HepG2 (cell line): ENCODE measurements around the gene SUPT4H1. TPM values are rescaled to one million over a fixed set of nuclear protein-coding genes. Genes with fewer than 3 reads are reported as not detected.

ENCODE experiments used
- ATAC-seq: fragments of 200-7000 bp; cut with Tn5 transposase; 3 replicates; pipeline ENCODE4 v1.9.1; 2020; ENCODE audit warnings: mild to moderate bottlenecking, moderate library complexity
- BruUV-seq: library from RNA; stranded (reverse); fragments of 400-500 nt; replicated peaks from 2 replicates; lab custom pipeline; 2021; lab: Mats Ljungman, UMichigan
- CTCF ChIA-PET: fragments of 300-600 bp; formaldehyde crosslinking; extraction: SDS; loops from one replicate; lab custom pipeline; 2021; ENCODE audit warnings: low total read pairs, inconsistent platforms, low intra/inter-chr PET ratio; lab: Yijun Ruan, JAX
- POLR2A ChIA-PET: fragments of 350-600 bp; sonication (Branson Sonifier 250); formaldehyde crosslinking; loops from one replicate; lab custom pipeline; 2020; ENCODE audit warnings: antibody characterized with exemption, inconsistent platforms; lab: Yijun Ruan, JAX
- DNase-seq: peaks from one replicate; pipeline ENCODE4 v3.0.0-alpha.2; 2015; ENCODE audit warnings: low spot score
- FAIRE-seq: peaks from 3 replicates; lab custom pipeline; 2011; peaks lifted over from hg19 to GRCh38; lab: Jason Lieb, UNC
- H2AFZ ChIP-seq: one replicate; pipeline ENCODE4 v1.6.1; 2011; ENCODE audit warnings: low read length, inconsistent platforms
- H3K27ac ChIP-seq: fragments of 300-600 bp; 3 replicates; pipeline ENCODE4 v1.8.0; 2011; ENCODE audit warnings: mixed run types, mild to moderate bottlenecking, mixed read lengths, low read length, inconsistent platforms; ENCODE audit not compliant: insufficient read depth; ENCODE audit errors: extremely low read length
- H3K27me3 ChIP-seq, 2 experiments: fragments of 200-600 bp in 1 of 2; 2 replicates in 1 of 2; 3 replicates in 1 of 2; pipeline versions ENCODE4 v1.6.0 to v1.8.0; 2011; ENCODE audit warnings: low read length in 2 of 2, mild to moderate bottlenecking in 2 of 2, moderate library complexity in 2 of 2, inconsistent platforms in 1 of 2; ENCODE audit not compliant: insufficient read depth in 2 of 2, control insufficient read depth in 1 of 2
- H3K36me3 ChIP-seq, 2 experiments: fragments of 200-600 bp in 1 of 2; replicated peaks in 1 of 2; 2 replicates in 1 of 2; 3 replicates in 1 of 2; pipeline versions ENCODE4 v1.5.1 to v1.8.0; 2011; ENCODE audit warnings: low read length in 2 of 2, inconsistent platforms in 1 of 2; ENCODE audit not compliant: insufficient read depth in 2 of 2, control insufficient read depth in 1 of 2
- H3K4me1 ChIP-seq: 2 replicates; pipeline ENCODE4 v1.5.1; 2012; ENCODE audit warnings: low read length, inconsistent platforms; ENCODE audit not compliant: insufficient read depth
- H3K4me2 ChIP-seq: 2 replicates; pipeline ENCODE4 v1.6.0; 2011; ENCODE audit warnings: low read depth, low read length, inconsistent platforms
- H3K4me3 ChIP-seq, 3 experiments: fragments of 200-600 bp in 1 of 3; sonication (generic), shearing (Covaris generic) in 1 of 3; replicated peaks in 1 of 3; 2 replicates each; pipeline ENCODE4 v1.5.1; 2011 to 2016; ENCODE audit warnings: low read length in 3 of 3, inconsistent platforms in 2 of 3, low read depth in 2 of 3, mild to moderate bottlenecking in 2 of 3, control low read depth in 1 of 3, mixed read lengths in 1 of 3; ENCODE audit not compliant: insufficient read depth in 1 of 3
- H3K79me2 ChIP-seq: one replicate; pipeline ENCODE4 v1.6.1; 2011; ENCODE audit warnings: low read length, inconsistent platforms; ENCODE audit not compliant: insufficient read depth
- H3K9ac ChIP-seq: 2 replicates; pipeline ENCODE4 v1.6.0; 2011; ENCODE audit warnings: mild to moderate bottlenecking, low read depth, low read length, inconsistent platforms; ENCODE audit not compliant: insufficient read depth
- H3K9me3 ChIP-seq: 2 replicates; pipeline ENCODE4 v1.5.1; 2012; ENCODE audit warnings: mild to moderate bottlenecking, low read length
- H4K20me1 ChIP-seq: 2 replicates; pipeline ENCODE4 v1.6.0; 2011; ENCODE audit warnings: inconsistent platforms, mild to moderate bottlenecking, low read length, moderate library complexity; ENCODE audit not compliant: insufficient read depth
- ATF7 ChIP-seq, 2 experiments: fragments of 450-650 bp in 1 of 2; sonication (generic) in 1 of 2; formaldehyde crosslinking in 1 of 2; IDR thresholded peaks; 2 replicates each; pipeline versions ENCODE4 v1.4.0 to v1.6.1; 2016 to 2020; ENCODE audit warnings: antibody characterized with exemption in 1 of 2, mild to moderate bottlenecking in 1 of 2, missing genetic modification reagents in 1 of 2
- BHLHE40 ChIP-seq: IDR thresholded peaks from 2 replicates; pipeline ENCODE4 v1.6.1; 2011; ENCODE audit warnings: low read length, improper control_type of control experiment
- KDM4B ChIP-seq: sonication (generic); formaldehyde crosslinking; IDR thresholded peaks from 2 replicates; pipeline ENCODE4 v1.4.0; 2020; ENCODE audit warnings: missing genetic modification reagents
- MED8 ChIP-seq: sonication (generic); formaldehyde crosslinking; IDR thresholded peaks from 2 replicates; pipeline ENCODE4 v1.8.1; 2023; ENCODE audit warnings: mild to moderate bottlenecking, missing genetic modification reagents; ENCODE audit not compliant: insufficient replicate concordance
- MIER3 ChIP-seq: IDR thresholded peaks from 2 replicates; pipeline ENCODE4 v1.6.1; 2016; ENCODE audit warnings: missing compliant biosample characterization, borderline replicate concordance
- MTF2 ChIP-seq: sonication (generic); formaldehyde crosslinking; IDR thresholded peaks from 2 replicates; pipeline ENCODE4 v1.5.0; 2020; ENCODE audit warnings: missing genetic modification reagents, borderline replicate concordance
- NBN ChIP-seq: fragments of 450-650 bp; conservative IDR thresholded peaks from 2 replicates; pipeline ENCODE4 v1.6.1; 2017
- NCOA1 ChIP-seq: sonication (generic); formaldehyde crosslinking; IDR thresholded peaks from 2 replicates; pipeline ENCODE4 v1.9.0; 2021; ENCODE audit warnings: missing genetic modification reagents
- REPIN1 ChIP-seq: sonication (generic); formaldehyde crosslinking; IDR thresholded peaks from 2 replicates; pipeline ENCODE4 v1.8.0; 2022; ENCODE audit warnings: missing genetic modification reagents, low read depth, mild to moderate bottlenecking, borderline replicate concordance
- ZNF235 ChIP-seq: sonication (generic); formaldehyde crosslinking; IDR thresholded peaks from 2 replicates; pipeline ENCODE4 v1.8.1; 2023; ENCODE audit warnings: mild to moderate bottlenecking, missing genetic modification reagents, borderline replicate concordance
- ZNF558 ChIP-seq: sonication (generic); formaldehyde crosslinking; IDR thresholded peaks from 2 replicates; pipeline ENCODE4 v1.9.0; 2022; ENCODE audit warnings: mild to moderate bottlenecking, missing genetic modification reagents, borderline replicate concordance
- WGBS: methylation state at CpG from one replicate; pipeline ENCODE4 v1.1.6; 2017; ENCODE audit warnings: low lambda C conversion rate; 5-methylcytosine and 5-hydroxymethylcytosine counted together
- in situ Hi-C: cut with HindIII; loops from 2 replicates; pipeline ENCODE4 v1.10.0; 2017; ENCODE audit warnings: low pct_unique_long_range_greater_than_20kb; ENCODE audit not compliant: extremely low pct_ligation_motif_present
- intact Hi-C: fragments of 100-400 bp; cut with micrococcal nuclease; formaldehyde crosslinking; loops from one replicate; pipeline ENCODE4 v1.10.0; 2022; ENCODE audit not compliant: unreplicated experiment
- polyA plus RNA-seq, 8 experiments: library from polyadenylated mRNA; depleted of rRNA in 3 of 8; stranded (reverse) in 7 of 8; unstranded in 1 of 8; fragments of >200 nt; fragmentation: Illumina TruSeq in 4 of 8; extraction: Trizol in 4 of 8; gene quantifications; 2 replicates each; pipeline versions ENCODE4 v1.2.1 to v1.2.3, GENCODE V29; 2011 to 2016; ENCODE audit warnings: low read depth in 4 of 8, missing spikeins in 1 of 8, mixed read lengths in 1 of 8; ENCODE audit not compliant: insufficient read depth in 1 of 8
- total RNA-seq, 5 experiments: library from RNA; depleted of rRNA; stranded (reverse); fragments of >200 nt; fragmentation: Illumina TruSeq; extraction: Trizol; gene quantifications; 2 replicates each; pipeline ENCODE4 v1.2.3, GENCODE V29; 2016; ENCODE audit warnings: low read depth in 1 of 5
- TF ChIP-seq, protein P1 (sequence below): sonication (generic); formaldehyde crosslinking; IDR thresholded peaks from 2 replicates; pipeline ENCODE4 v1.4.0; 2020; ENCODE audit warnings: mild to moderate bottlenecking, missing genetic modification reagents, borderline replicate concordance
- TF ChIP-seq, protein P2 (sequence below): sonication (generic); formaldehyde crosslinking; IDR thresholded peaks from 2 replicates; pipeline ENCODE4 v1.5.0; 2020; ENCODE audit warnings: missing genetic modification reagents
- TF ChIP-seq, protein P3 (sequence below): sonication (generic); formaldehyde crosslinking; IDR thresholded peaks from 2 replicates; pipeline ENCODE4 v1.8.1; 2023; ENCODE audit warnings: mild to moderate bottlenecking, inconsistent platforms, moderate library complexity, missing genetic modification reagents, borderline replicate concordance

The SUPT4H1 gene
- total and polyA plus RNA-seq, 2 of the 13 experiments (the other 11 are each of a cell fraction or from before 2014, with no cell fraction given): 155 to 244 TPM

DNA sequence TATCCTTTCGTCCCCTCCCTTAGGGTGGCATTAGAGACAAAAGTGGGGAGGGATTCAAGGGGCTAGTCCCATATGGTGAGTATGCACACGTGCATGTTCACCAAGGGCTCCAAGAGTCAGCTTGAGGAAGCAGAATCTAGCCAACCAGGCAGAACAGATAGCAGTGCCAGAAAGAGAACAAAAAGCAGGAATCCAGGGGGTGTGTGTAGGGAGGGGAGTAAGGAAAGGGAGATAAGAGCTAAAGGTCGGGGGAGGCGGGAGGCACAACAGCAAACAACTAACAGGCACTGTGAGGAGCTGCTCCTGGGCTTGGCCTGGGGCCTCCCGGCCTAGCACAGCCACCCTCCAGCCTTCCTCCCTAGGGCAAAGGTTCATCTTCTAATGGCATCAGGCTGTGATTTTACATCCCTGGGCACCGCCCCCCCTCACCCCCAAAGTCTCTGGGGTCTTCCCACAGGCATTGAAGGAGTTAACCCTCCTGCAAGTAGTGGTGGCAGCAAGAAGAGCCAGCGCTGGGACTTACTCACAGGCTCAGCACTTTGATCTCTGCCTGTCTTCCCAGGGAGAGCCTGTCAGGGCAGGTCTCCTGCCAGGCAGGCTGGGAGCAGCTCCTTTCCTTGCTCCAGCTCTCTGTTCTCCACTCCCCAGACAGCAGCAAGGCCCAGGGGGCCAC lies 12.4 kb upstream of the SUPT4H1 start (continued):
- TF ChIP-seq MED8: no peak
- TF ChIP-seq NCOA1 (CRISPR knock-in tag): no peak
- no peak for TF ChIP-seq ZNF235
- peak; percentile 84 for TF ChIP-seq REPIN1 (CRISPR knock-in tag)
- TF ChIP-seq NBN: no peak
- TF ChIP-seq MIER3 (CRISPR knock-in tag): no peak
- TF ChIP-seq MTF2: no peak
- TF ChIP-seq BHLHE40: no peak

DNA sequence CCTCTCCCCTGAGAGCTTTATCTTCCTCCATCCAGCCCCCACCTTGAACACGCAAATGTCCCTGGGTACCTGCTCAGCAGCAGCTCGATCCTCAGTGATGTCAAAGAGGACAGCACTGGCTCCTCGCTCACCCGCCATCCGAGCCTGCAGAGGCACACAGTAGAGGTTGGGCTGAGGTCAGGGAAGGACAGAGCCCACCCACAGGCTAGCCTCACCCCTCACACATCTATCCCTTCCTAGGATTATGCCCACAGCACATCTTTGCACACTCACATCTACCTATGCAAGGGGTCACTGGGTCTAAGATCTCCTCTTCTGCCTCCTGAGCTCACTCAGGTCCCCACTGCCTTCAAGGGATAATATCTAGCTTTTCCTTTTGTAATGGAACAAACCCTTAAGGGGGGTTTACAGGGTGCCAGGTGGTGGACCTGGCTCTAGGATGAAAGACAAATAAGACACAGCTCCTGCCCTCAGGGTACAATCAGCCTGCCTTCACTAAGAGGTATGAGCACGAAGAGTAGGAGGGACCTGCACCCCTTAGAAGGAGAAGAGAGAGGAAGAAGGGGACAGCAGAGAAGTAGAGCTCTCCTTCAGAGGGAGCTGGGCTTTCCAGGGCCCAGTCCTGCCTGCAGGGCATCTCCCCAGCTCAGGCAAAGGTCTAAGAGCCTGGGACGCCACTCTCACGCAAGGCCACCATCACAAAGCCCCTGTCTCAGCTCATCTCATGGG lies 11.6 kb upstream of the SUPT4H1 start:
- Histone ChIP-seq H3K36me3 (peaks cover 55 to 66% of the 10 kb centered on the region in 2 experiments), H3K27me3 (no peaks in the 10 kb centered on the region), H3K9me3 (no peaks in the 10 kb centered on the region), H3K27ac (peak overlapping the region; percentile 89), H3K79me2 (peaks cover 69% of the 10 kb centered on the region), H3K4me2 (peak overlapping the region; percentile 70), H2AFZ (no peak overlapping the region), H3K4me3 (peak overlapping the region in 1 of 3 experiments; percentile 32; a peak in 1 of 6 replicates), H3K4me1 (peaks cover 90% of the 10 kb centered on the region), H3K9ac (peak overlapping the region; percentile 68), H4K20me1 (no peaks in the 10 kb centered on the region)
- in situ Hi-C loops (loop anchor here (5.0 kb wide), 1 partner anchor 54 kb away; the partner anchor contains the start of gene RNF43), intact Hi-C loops (loop anchor here (1.0 to 2.0 kb wide), 2 partner anchors 17 to 28 kb away; no protein-coding TSS in a partner anchor)
- 90% methylated on average over 8 of the region's 8 CpGs for WGBS
- ATAC-seq: no peak; the same call in 2 of the 3 replicates
- ChIA-PET POLR2A (interaction anchor here (0.9 to 12.9 kb wide), 16 partner anchors 9 to 1256 kb away, joined by 3 to 458 read pairs (median 11); partner anchors contain the start of genes CLTC, RNF43 and SUPT4H1), CTCF (no interaction called here)
- no peak for DNase-seq
- BruUV-seq: no TSS peak
- no peak for FAIRE-seq
- TF ChIP-seq, protein P1, sequence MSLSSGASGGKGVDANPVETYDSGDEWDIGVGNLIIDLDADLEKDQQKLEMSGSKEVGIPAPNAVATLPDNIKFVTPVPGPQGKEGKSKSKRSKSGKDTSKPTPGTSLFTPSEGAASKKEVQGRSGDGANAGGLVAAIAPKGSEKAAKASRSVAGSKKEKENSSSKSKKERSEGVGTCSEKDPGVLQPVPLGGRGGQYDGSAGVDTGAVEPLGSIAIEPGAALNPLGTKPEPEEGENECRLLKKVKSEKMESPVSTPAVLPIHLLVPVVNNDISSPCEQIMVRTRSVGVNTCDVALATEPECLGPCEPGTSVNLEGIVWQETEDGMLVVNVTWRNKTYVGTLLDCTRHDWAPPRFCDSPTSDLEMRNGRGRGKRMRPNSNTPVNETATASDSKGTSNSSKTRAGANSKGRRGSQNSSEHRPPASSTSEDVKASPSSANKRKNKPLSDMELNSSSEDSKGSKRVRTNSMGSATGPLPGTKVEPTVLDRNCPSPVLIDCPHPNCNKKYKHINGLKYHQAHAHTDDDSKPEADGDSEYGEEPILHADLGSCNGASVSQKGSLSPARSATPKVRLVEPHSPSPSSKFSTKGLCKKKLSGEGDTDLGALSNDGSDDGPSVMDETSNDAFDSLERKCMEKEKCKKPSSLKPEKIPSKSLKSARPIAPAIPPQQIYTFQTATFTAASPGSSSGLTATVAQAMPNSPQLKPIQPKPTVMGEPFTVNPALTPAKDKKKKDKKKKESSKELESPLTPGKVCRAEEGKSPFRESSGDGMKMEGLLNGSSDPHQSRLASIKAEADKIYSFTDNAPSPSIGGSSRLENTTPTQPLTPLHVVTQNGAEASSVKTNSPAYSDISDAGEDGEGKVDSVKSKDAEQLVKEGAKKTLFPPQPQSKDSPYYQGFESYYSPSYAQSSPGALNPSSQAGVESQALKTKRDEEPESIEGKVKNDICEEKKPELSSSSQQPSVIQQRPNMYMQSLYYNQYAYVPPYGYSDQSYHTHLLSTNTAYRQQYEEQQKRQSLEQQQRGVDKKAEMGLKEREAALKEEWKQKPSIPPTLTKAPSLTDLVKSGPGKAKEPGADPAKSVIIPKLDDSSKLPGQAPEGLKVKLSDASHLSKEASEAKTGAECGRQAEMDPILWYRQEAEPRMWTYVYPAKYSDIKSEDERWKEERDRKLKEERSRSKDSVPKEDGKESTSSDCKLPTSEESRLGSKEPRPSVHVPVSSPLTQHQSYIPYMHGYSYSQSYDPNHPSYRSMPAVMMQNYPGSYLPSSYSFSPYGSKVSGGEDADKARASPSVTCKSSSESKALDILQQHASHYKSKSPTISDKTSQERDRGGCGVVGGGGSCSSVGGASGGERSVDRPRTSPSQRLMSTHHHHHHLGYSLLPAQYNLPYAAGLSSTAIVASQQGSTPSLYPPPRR: no peak
- TF ChIP-seq, protein P2, sequence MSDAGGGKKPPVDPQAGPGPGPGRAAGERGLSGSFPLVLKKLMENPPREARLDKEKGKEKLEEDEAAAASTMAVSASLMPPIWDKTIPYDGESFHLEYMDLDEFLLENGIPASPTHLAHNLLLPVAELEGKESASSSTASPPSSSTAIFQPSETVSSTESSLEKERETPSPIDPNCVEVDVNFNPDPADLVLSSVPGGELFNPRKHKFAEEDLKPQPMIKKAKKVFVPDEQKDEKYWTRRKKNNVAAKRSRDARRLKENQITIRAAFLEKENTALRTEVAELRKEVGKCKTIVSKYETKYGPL (CRISPR knock-in tag): no peak
- TF ChIP-seq ATF7 (IDR thresholded peaks at IDR 0.05) (no peak), ATF7 (CRISPR knock-in tag; IDR thresholded peaks at IDR 0.05) (0 out of 2 replicates have a peak, but pooled peaks have one; percentile 2), ZNF558 (CRISPR knock-in tag) (0 out of 2 replicates have a peak, but pooled peaks have one; percentile 5), KDM4B (CRISPR knock-in tag) (no peak)
- TF ChIP-seq, protein P3, sequence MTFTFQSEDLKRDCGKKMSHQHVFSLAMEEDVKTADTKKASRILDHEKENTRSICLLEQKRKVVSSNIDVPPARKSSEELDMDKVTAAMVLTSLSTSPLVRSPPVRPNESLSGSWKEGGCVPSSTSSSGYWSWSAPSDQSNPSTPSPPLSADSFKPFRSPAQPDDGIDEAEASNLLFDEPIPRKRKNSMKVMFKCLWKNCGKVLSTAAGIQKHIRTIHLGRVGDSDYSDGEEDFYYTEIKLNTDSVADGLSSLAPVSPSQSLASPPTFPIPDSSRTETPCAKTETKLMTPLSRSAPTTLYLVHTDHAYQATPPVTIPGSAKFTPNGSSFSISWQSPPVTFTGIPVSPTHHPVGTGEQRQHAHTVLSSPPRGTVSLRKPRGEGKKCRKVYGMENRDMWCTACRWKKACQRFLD (CRISPR knock-in tag): no peak
